ENCODE data around the gene SLC12A3.

SLC12A3 gene

DNA sequence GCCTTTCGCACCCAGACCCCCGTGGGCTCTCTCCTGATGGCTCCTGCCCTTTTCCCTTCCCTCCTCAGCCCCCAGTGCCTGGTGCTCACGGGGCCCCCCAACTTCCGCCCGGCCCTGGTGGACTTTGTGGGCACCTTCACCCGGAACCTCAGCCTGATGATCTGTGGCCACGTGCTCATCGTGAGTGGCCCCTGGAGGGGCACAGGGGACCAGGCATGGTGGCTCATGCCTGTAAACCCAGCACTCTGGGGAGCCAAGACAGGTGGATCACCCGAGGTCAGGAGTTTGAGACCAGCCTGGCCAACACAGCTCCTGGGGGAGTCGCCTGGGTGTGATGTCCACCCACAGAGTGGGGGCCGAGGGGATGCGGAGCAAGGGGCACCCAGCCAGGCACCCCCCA lies 21.3 kb downstream of the SLC12A3 start:
- Histone ChIP-seq H3K4me1 (ENCODE audit: control insufficient read depth, insufficient read depth, low read length) (no peaks in the 10 kb centered on the region), H3K4me3 (ENCODE audit: low read length) (no peak overlapping the region), H3K36me3 (ENCODE audit: control insufficient read depth, insufficient read depth, low read length) (no peaks in the 10 kb centered on the region), H3K27me3 (ENCODE audit: control insufficient read depth, insufficient read depth, low read length) (no peaks in the 10 kb centered on the region), H3K9me3 (ENCODE audit: control insufficient read depth, low read length) (no peaks in the 10 kb centered on the region), H3K9ac (ENCODE audit: low read length) (no peak overlapping the region)

DNA sequence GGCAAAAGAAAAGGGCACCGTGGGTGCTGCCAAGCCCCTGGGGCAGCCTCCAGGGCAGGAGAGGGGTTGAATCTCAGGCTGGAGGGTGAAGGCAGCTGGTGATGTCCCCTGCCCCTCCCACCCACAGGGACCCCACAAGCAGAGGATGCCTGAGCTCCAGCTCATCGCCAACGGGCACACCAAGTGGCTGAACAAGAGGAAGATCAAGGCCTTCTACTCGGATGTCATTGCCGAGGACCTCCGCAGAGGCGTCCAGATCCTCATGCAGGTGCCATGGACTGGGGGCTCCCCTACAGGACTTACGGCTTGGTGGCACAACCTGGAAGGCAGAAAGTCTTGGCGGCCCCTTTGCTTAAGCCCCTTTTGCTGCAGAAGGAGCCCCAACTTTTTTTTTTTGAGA lies 21.8 kb downstream of the SLC12A3 start:
- Histone ChIP-seq H3K36me3 (ENCODE audit: control insufficient read depth, insufficient read depth, low read length) (no peaks in the 10 kb centered on the region), H3K9ac (ENCODE audit: low read length) (no peak overlapping the region), H3K4me3 (ENCODE audit: low read length) (no peak overlapping the region), H3K4me1 (ENCODE audit: control insufficient read depth, insufficient read depth, low read length) (no peaks in the 10 kb centered on the region), H3K27me3 (ENCODE audit: control insufficient read depth, insufficient read depth, low read length) (no peaks in the 10 kb centered on the region), H3K9me3 (ENCODE audit: control insufficient read depth, low read length) (no peaks in the 10 kb centered on the region)

DNA sequence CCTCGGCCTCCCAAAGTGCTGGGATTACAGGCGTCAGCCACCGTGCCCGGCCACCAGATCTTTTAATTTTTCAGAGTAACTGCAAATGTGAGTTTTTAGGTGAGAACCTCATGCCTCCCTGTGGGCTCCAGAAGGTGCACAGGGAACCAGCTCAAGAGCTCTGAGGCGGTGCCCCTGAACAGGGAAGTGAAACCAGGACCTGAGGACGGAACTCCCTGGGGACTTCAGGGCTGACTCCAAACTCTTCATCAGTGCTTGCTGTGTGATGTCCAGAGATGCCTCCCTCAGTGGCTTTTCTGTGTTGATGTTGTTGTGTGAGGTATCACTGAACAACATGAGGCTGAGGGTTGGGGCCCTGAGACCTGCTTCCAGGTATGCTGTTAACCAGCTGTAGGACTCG lies 23.8 kb downstream of the SLC12A3 start:
- Histone ChIP-seq H3K4me3 (ENCODE audit: low read length) (no peak overlapping the region), H3K4me1 (ENCODE audit: control insufficient read depth, insufficient read depth, low read length) (no peaks in the 10 kb centered on the region), H3K9ac (ENCODE audit: low read length) (no peak overlapping the region), H3K9me3 (ENCODE audit: control insufficient read depth, low read length) (no peaks in the 10 kb centered on the region), H3K27me3 (ENCODE audit: control insufficient read depth, insufficient read depth, low read length) (no peaks in the 10 kb centered on the region), H3K36me3 (ENCODE audit: control insufficient read depth, insufficient read depth, low read length) (no peaks in the 10 kb centered on the region)

DNA sequence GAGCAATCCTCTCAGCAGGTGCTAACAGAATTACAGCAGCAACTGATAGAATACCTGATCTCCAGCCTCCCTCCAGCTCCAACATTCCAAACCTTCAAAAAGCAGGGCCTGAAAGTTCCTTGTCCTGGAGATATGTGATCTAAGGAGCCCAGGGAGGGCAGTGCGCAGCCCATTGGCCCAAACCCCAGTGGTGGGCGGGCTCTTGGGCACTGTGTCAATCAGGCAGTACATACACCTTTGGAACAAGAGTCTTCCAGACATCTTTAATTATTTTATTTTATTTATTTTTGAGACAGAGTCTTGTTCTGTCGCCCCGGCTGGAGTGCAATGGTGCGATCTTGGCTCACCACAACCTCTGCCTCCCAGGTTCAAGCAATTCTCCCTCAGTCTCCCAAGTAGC lies 24.2 kb downstream of the SLC12A3 start:
- H3K36me3 ChIP-seq (ENCODE audit: control insufficient read depth, insufficient read depth, low read length) = no peaks in the 10 kb centered on the region

DNA sequence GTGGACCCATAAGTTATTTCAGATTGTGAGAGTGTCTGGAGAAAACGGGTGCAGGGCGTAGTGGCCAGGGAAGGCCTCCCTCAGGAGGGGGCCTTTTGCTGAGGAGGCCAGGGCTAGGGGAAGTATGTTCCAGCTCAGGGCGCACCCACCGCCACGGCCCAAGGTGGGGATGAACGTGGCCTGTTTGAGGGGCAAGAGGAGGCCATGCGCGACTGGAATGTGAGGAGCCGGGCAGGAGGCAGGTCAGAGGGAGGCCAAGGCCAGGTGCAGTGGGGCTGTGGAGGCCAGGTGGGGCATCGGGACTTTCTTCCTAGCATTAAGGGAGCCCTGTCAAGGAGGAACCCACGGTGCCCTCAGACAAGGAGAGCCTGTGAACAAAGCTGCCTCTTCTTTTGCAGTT lies 26.7 kb downstream of the SLC12A3 start:
- Histone ChIP-seq H3K27me3 (ENCODE audit: control insufficient read depth, insufficient read depth, low read length) (no peaks in the 10 kb centered on the region), H3K4me3 (ENCODE audit: low read length) (no peak overlapping the region), H3K9ac (ENCODE audit: low read length) (no peak overlapping the region), H3K4me1 (ENCODE audit: control insufficient read depth, insufficient read depth, low read length) (no peaks in the 10 kb centered on the region), H3K36me3 (ENCODE audit: control insufficient read depth, insufficient read depth, low read length) (no peaks in the 10 kb centered on the region), H3K9me3 (ENCODE audit: control insufficient read depth, low read length) (no peaks in the 10 kb centered on the region)

More for the DNA sequence above, 24.2 kb downstream of the SLC12A3 start:
- H3K9me3 ChIP-seq (ENCODE audit: control insufficient read depth, low read length) = no peaks in the 10 kb centered on the region
- H3K9ac ChIP-seq (ENCODE audit: low read length) = no peak overlapping the region
- no peak overlapping the region for H3K4me3 ChIP-seq (ENCODE audit: low read length)
- no peaks in the 10 kb centered on the region for H3K4me1 ChIP-seq (ENCODE audit: control insufficient read depth, insufficient read depth, low read length)
- no peaks in the 10 kb centered on the region for H3K27me3 ChIP-seq (ENCODE audit: control insufficient read depth, insufficient read depth, low read length)

DNA sequence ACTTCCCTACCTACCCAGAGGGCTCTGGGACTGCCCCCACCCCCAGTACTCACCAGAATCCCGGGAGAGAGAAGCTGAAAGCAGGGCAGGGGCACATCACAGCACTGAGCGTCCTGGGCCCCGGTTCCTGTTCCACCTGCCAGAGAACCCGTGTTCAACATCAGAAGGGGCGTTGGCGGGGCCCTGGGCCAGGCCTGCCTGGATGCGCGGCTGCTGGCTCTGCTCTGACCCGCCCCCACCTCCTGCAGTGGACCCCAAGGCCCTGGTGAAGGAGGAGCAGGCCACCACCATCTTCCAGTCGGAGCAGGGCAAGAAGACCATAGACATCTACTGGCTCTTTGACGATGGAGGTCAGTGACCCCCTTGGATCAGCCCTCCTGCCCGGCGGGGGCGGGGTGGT lies 27.7 kb downstream of the SLC12A3 start:
- Histone ChIP-seq H3K36me3 (ENCODE audit: control insufficient read depth, insufficient read depth, low read length) (no peaks in the 10 kb centered on the region), H3K4me1 (ENCODE audit: control insufficient read depth, insufficient read depth, low read length) (no peaks in the 10 kb centered on the region), H3K27me3 (ENCODE audit: control insufficient read depth, insufficient read depth, low read length) (no peaks in the 10 kb centered on the region), H3K9ac (ENCODE audit: low read length) (no peak overlapping the region), H3K4me3 (ENCODE audit: low read length) (no peak overlapping the region), H3K9me3 (ENCODE audit: control insufficient read depth, low read length) (no peaks in the 10 kb centered on the region)

DNA sequence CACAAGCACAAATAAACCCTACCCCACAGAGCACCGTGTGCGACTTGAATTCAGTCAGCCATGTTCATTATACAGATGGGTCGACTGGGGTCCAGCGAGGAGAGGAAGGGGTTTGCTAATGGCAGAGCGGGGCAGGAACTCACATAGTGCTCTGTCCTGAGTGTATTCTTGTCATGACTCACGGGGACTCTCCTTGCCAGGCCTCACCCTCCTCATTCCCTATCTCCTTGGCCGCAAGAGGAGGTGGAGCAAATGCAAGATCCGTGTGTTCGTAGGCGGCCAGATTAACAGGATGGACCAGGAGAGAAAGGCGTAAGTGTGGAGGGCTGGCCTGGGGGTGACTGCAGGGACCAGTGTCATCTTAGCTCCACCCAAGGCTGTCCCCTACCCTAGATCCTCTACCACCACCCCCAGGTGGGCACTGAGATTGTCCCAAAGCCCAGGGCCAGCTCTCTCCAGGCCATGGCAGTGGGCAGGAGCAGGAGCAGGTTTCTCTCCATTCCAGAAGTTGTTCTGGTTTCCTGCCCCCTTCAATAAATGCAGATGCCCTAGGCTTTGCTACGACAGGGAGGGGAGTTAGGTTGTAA lies 29.4 kb downstream of the SLC12A3 start:
- no peak overlapping the region for H3K9ac ChIP-seq (ENCODE audit: low read length)
- H3K4me3 ChIP-seq (ENCODE audit: low read length) = no peak overlapping the region
- H3K36me3 ChIP-seq (ENCODE audit: control insufficient read depth, insufficient read depth, low read length) = no peaks in the 10 kb centered on the region
- H3K27me3 ChIP-seq (ENCODE audit: control insufficient read depth, insufficient read depth, low read length) = no peaks in the 10 kb centered on the region
- H3K4me1 ChIP-seq (ENCODE audit: control insufficient read depth, insufficient read depth, low read length) = no peaks in the 10 kb centered on the region
- H3K9me3 ChIP-seq (ENCODE audit: control insufficient read depth, low read length) = no peaks in the 10 kb centered on the region

DNA sequence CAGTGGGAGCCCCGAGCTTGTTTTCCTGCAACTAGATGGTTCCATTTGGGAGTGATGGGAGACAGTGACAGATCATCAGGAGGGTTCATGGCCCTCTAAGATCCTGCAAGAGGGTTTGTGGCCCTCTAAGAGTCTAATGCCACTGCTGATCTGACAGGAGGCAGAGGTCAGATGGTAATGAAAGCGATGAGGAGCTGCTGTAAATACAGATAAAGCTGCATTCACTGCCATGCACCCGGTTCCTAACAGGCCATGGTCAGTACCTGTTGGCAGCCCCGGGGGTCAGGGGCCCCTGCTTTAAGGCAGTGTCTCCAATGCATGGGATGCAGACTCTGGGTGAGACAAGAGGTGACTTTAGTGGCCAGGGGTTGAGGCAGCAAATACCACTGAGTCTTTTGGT lies 30.8 kb downstream of the SLC12A3 start:
- no peaks in the 10 kb centered on the region for H3K4me1 ChIP-seq (ENCODE audit: control insufficient read depth, insufficient read depth, low read length)
- no peak overlapping the region for H3K4me3 ChIP-seq (ENCODE audit: low read length)
- H3K36me3 ChIP-seq (ENCODE audit: control insufficient read depth, insufficient read depth, low read length) = no peaks in the 10 kb centered on the region
- no peaks in the 10 kb centered on the region for H3K27me3 ChIP-seq (ENCODE audit: control insufficient read depth, insufficient read depth, low read length)
- H3K9ac ChIP-seq (ENCODE audit: low read length) = no peak overlapping the region
- no peaks in the 10 kb centered on the region for H3K9me3 ChIP-seq (ENCODE audit: control insufficient read depth, low read length)

DNA sequence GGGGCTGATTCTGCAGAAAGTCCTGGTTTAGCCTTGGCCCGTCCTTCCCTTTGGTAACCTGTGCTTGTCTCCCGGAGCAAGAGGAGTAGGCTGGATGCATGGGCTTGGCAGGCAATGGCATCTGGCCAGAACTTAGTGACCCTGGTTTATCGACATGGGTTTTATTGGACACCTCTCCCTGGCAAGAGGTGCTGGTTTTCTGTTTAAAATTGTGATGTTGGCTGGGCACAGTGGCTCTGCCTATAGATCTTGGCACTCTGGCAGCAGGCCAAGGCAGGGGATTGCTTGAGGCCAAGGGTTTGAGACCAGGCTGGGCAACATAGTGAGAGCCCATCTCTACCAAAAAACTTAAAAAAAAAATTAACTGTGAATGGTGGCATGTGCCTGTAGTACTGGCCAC lies 31.2 kb downstream of the SLC12A3 start:
- Histone ChIP-seq H3K9ac (ENCODE audit: low read length) (no peak overlapping the region), H3K9me3 (ENCODE audit: control insufficient read depth, low read length) (no peaks in the 10 kb centered on the region), H3K4me3 (ENCODE audit: low read length) (no peak overlapping the region), H3K36me3 (ENCODE audit: control insufficient read depth, insufficient read depth, low read length) (no peaks in the 10 kb centered on the region), H3K4me1 (ENCODE audit: control insufficient read depth, insufficient read depth, low read length) (no peaks in the 10 kb centered on the region), H3K27me3 (ENCODE audit: control insufficient read depth, insufficient read depth, low read length) (no peaks in the 10 kb centered on the region)

DNA sequence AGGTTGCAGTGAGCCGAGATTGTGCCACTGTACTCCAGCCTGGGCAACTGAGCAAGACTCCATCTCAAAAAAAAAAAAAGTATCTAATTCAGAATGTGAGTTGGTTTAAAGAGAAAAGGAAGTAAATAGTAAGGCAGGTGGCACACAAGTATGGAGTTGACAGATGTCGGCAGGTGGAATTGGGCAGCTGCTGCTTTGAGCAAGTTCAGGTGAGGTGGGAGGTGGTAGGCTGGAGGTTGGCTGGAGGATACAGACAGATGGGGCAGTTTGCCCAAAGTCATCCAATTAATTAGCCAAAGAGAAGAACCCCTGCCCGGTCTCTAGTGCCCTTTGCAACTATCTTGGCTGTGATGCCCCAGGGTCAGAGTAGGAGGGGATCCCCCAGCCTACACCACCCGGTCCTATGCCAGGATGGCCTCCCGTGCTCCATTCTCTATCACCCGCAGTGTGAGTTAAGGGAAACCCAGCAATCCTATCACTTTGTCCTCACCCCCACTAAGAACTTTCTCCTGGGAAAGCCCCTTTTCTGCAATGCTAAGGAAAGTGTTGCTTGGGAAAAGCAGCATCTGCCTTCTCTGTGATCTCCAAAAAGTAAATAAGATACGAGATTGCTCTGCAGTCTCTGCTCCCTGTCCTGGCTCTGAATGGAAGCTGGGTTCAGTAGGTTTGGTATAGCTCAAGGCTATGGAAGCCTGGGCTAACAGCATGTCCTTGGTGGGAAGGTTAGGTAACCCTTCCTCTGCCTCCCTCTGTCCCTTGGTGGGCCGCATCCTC lies 32.2 kb downstream of the SLC12A3 start:
- Histone ChIP-seq H3K9me3 (ENCODE audit: control insufficient read depth, low read length) (no peaks in the 10 kb centered on the region), H3K4me1 (ENCODE audit: control insufficient read depth, insufficient read depth, low read length) (no peaks in the 10 kb centered on the region), H3K36me3 (ENCODE audit: control insufficient read depth, insufficient read depth, low read length) (no peaks in the 10 kb centered on the region), H3K9ac (ENCODE audit: low read length) (no peak overlapping the region), H3K4me3 (ENCODE audit: low read length) (no peak overlapping the region), H3K27me3 (ENCODE audit: control insufficient read depth, insufficient read depth, low read length) (peaks cover 2% of the 10 kb centered on the region)

DNA sequence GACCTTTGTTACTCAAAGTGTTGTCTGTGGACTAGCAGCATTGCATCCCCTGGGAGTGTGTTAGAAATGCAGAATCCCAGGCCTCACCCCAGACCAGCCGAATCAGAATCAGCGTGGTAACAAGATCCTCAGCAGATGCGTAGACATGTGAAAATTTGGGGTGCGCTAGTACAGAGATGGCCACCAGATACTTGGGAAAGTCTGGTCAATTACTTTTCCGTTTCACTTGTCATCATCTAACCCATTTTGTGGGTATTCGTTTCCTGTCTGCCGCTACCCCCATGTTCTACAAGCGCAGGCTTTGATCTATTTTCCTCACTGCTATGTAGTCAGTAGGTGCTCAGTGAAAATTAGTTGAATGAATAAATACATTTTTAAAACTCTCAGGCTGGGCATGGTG lies 33.8 kb downstream of the SLC12A3 start:
- H3K9ac ChIP-seq (ENCODE audit: low read length) = no peak overlapping the region

DNA sequence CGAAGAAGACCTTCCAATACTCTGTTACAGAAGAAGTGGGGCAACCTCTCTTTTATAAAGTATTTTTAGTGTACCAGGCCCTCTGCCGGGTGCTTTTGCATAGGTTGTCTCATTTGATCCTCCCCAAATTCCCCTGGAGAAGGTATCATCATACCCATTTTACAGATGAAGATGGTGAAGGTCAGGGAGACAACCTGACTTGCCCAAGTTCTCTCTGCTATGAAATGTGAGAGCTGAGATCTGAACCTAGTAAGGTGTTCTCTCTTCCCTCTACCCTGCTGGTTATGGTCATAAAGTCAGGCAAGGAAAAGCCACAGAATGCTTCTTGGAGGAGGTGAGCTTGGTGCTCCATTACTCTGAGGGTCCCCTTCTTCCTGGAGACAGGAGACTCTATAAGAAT lies 38.9 kb downstream of the SLC12A3 start:
- Histone ChIP-seq H3K9me3 (ENCODE audit: control insufficient read depth, low read length) (no peaks in the 10 kb centered on the region), H3K4me1 (ENCODE audit: control insufficient read depth, insufficient read depth, low read length) (peaks cover 7% of the 10 kb centered on the region), H3K27me3 (ENCODE audit: control insufficient read depth, insufficient read depth, low read length) (peaks cover 2% of the 10 kb centered on the region), H3K36me3 (ENCODE audit: control insufficient read depth, insufficient read depth, low read length) (no peaks in the 10 kb centered on the region), H3K9ac (ENCODE audit: low read length) (no peak overlapping the region), H3K4me3 (ENCODE audit: low read length) (no peak overlapping the region)

More for the DNA sequence above, 33.8 kb downstream of the SLC12A3 start:
- H3K27me3 ChIP-seq (ENCODE audit: control insufficient read depth, insufficient read depth, low read length) = peaks cover 2% of the 10 kb centered on the region
- no peak overlapping the region for H3K4me3 ChIP-seq (ENCODE audit: low read length)
- no peaks in the 10 kb centered on the region for H3K36me3 ChIP-seq (ENCODE audit: control insufficient read depth, insufficient read depth, low read length)
- no peaks in the 10 kb centered on the region for H3K9me3 ChIP-seq (ENCODE audit: control insufficient read depth, low read length)
- H3K4me1 ChIP-seq (ENCODE audit: control insufficient read depth, insufficient read depth, low read length) = no peaks in the 10 kb centered on the region
